Kidney (tissue), 14 donors: Measurements from ENCODE around the gene FFAR4. TPM values are rescaled to one million over a fixed set of nuclear protein-coding genes. Genes with fewer than 3 reads are reported as not detected.

ENCODE experiments used
- DNase-seq, 5 donors: peaks; one replicate each; pipeline ENCODE4 v3.0.0-alpha.2; 2013 to 2020
- FAIRE-seq: peaks from 2 replicates; lab custom pipeline; 2012; peaks lifted over from hg19 to GRCh38; lab: Jason Lieb, UNC
- H3K27ac ChIP-seq, 2 donors: one replicate each; pipeline ENCODE4 v1.7.0; 2013; ENCODE audit warnings: low read depth in 2 of 2, low read length in 2 of 2, inconsistent platforms in 1 of 2
- H3K27me3 ChIP-seq: one replicate; pipeline ENCODE4 v1.7.1; 2013; ENCODE audit warnings: low read length, inconsistent platforms; ENCODE audit not compliant: control insufficient read depth, insufficient read depth
- H3K36me3 ChIP-seq, 3 donors: one replicate each; pipeline versions ENCODE4 v1.7.0 to v1.7.1; 2013; ENCODE audit warnings: low read length in 3 of 3, control low read depth in 1 of 3, inconsistent platforms in 1 of 3; ENCODE audit not compliant: insufficient read depth in 3 of 3, control insufficient read depth in 2 of 3
- H3K4me1 ChIP-seq, 3 donors: one replicate each; pipeline versions ENCODE4 v1.7.0 to v1.7.1; 2013; ENCODE audit warnings: low read length in 3 of 3, inconsistent platforms in 1 of 3, low read depth in 1 of 3; ENCODE audit not compliant: control insufficient read depth in 2 of 3, insufficient read depth in 2 of 3
- H3K4me3 ChIP-seq, 3 donors: one replicate each; pipeline versions ENCODE4 v1.7.0 to v1.8.1; 2013; ENCODE audit warnings: low read length in 3 of 3, control low read depth in 1 of 3, inconsistent platforms in 1 of 3
- H3K9ac ChIP-seq, 3 donors: one replicate each; pipeline versions ENCODE4 v1.7.0 to v1.7.1; 2013; ENCODE audit warnings: low read length in 3 of 3, control low read depth in 1 of 3, inconsistent platforms in 1 of 3
- H3K9me3 ChIP-seq, 3 donors: one replicate each; pipeline versions ENCODE4 v1.7.0 to v1.7.1; 2013; ENCODE audit warnings: low read length in 3 of 3, control low read depth in 1 of 3, inconsistent platforms in 1 of 3; ENCODE audit not compliant: control insufficient read depth in 2 of 3, insufficient read depth in 1 of 3
- CTCF ChIP-seq: IDR thresholded peaks from 3 replicates; pipeline ENCODE4 v1.5.1; 2012; ENCODE audit warnings: mild to moderate bottlenecking, moderate library complexity, borderline replicate concordance; ENCODE audit not compliant: insufficient read depth; ENCODE audit errors: extremely low read depth
- intact Hi-C: fragments of 100-400 bp; cut with DNase I; formaldehyde crosslinking; loops from one replicate; pipeline ENCODE4 v1.11.1; 2022
- polyA plus RNA-seq: library from polyadenylated mRNA; stranded (reverse); fragments of 350-450 nt; fragmentation: Illumina TruSeq; extraction: RNeasy Lipid Tissue Mini Kit (QIAGEN cat#74804); gene quantifications from one replicate; pipeline ENCODE4 v1.2.3, GENCODE V29; 2014; ENCODE audit warnings: low read depth, low replicate concordance; ENCODE audit not compliant: insufficient read depth
- total RNA-seq: library from RNA; stranded (reverse); fragmentation: NEBNext Ultra II Directional; extraction: Animal tissue kit (Norgen Biotek cat#: 25700); gene quantifications from one replicate; pipeline ENCODE4 v1.2.1, GENCODE V29; 2021
- donor health status: control.
- donor health status: control.
- donor health status: control.
- donor health status: control.
- donor health status: control.
- donor health status: DM: yes; HTN: yes; CAD: no.
- donor health status: Normal renal cell carcinoma (clear cell type).

FFAR4 gene
- total and polyA plus RNA-seq, 2 donors from 2014 or later = 0.11 to 1.0 TPM

GRCh38 chr10:93559490-93559889 is 7.0 kb upstream of the FFAR4 start:
- FAIRE-seq = no peak
- Histone ChIP-seq H3K9ac (no peak overlapping the region), H3K27me3 (no peaks in the 10 kb centered on the region), H3K36me3 (no peaks in the 10 kb centered on the region), H3K4me1 (no peaks in the 10 kb centered on the region), H3K4me3 (no peak overlapping the region), H3K27ac (no peak overlapping the region), H3K9me3 (peaks cover 0 to 4% (median 0%) of the 10 kb centered on the region in 3 donors)
- intact Hi-C loops = no loop called here
- no peak for DNase-seq
- TF ChIP-seq CTCF = no peak

GRCh38 chr10:93560541-93560940 is 5.9 kb upstream of the FFAR4 start:
- H3K4me1 ChIP-seq = no peaks in the 10 kb centered on the region
- TF ChIP-seq CTCF = no peak
- no peak overlapping the region for H3K27ac ChIP-seq
- no peak for DNase-seq
- no peak overlapping the region for H3K9ac ChIP-seq
- H3K36me3 ChIP-seq = no peaks in the 10 kb centered on the region
- H3K27me3 ChIP-seq = peaks cover 2% of the 10 kb centered on the region
- intact Hi-C loops = no loop called here
- no peak for FAIRE-seq
- H3K4me3 ChIP-seq = no peak overlapping the region
- H3K9me3 ChIP-seq = peaks cover 0 to 4% (median 0%) of the 10 kb centered on the region in 3 donors

GRCh38 chr10:93565446-93565845 is 1.0 kb upstream of the FFAR4 start:
- Histone ChIP-seq H3K4me3 (no peak overlapping the region), H3K4me1 (no peaks in the 10 kb centered on the region), H3K9me3 (no peaks in the 10 kb centered on the region), H3K36me3 (no peaks in the 10 kb centered on the region), H3K9ac (no peak overlapping the region), H3K27me3 (peaks cover 16% of the 10 kb centered on the region), H3K27ac (no peak overlapping the region)
- no peak for TF ChIP-seq CTCF
- intact Hi-C loops = no loop called here
- DNase-seq = no peak
- no peak for FAIRE-seq
